Endothelial cell of umbilical vein (primary cell): ENCODE measurements around the gene LSMEM2. TPM values are rescaled to one million over a fixed set of nuclear protein-coding genes. Genes with fewer than 3 reads are reported as not detected.

Experiments
- BruUV-seq: library from RNA; stranded (reverse); fragments of 400-500 nt; replicated peaks from 2 replicates; lab custom pipeline; 2021; lab: Mats Ljungman, UMichigan
- CTCF ChIA-PET: fragments of 300-600, 350-600 bp; sonication (Branson Sonifier 250); formaldehyde crosslinking; loops from one replicate; lab custom pipeline; 2021; ENCODE audit warnings: antibody characterized with exemption, inconsistent platforms; lab: Charles Lee
- POLR2A ChIA-PET: fragments of 300-600, 350-600 bp; sonication (Branson Sonifier 250); formaldehyde crosslinking; loops from one replicate; lab custom pipeline; 2021; ENCODE audit warnings: antibody characterized with exemption, inconsistent platforms; lab: Charles Lee
- DNase-seq: peaks from one replicate; pipeline ENCODE4 v3.0.0-alpha.2; 2011; ENCODE audit warnings: low read depth, low spot score
- FAIRE-seq: peaks from 2 replicates; lab custom pipeline; 2011; peaks lifted over from hg19 to GRCh38; lab: Jason Lieb, UNC
- H2AFZ ChIP-seq: 2 replicates; pipeline ENCODE4 v1.6.0; 2012; ENCODE audit warnings: low read depth, low read length, control low read depth, inconsistent platforms
- H3K27ac ChIP-seq: 2 replicates; pipeline ENCODE4 v1.5.1; 2011; ENCODE audit warnings: low read depth, mild to moderate bottlenecking, control low read depth, low read length, moderate library complexity; ENCODE audit not compliant: insufficient read depth
- H3K27me3 ChIP-seq, 2 experiments: 2 replicates each; pipeline versions ENCODE4 v1.6.0 to v1.6.1; 2011; ENCODE audit warnings: low read length in 2 of 2, mixed read lengths in 1 of 2; ENCODE audit not compliant: control insufficient read depth in 2 of 2, insufficient read depth in 2 of 2
- H3K36me3 ChIP-seq, 2 experiments: 2 replicates in 1 of 2; 3 replicates in 1 of 2; pipeline ENCODE4 v1.5.1; 2011; ENCODE audit warnings: low read length in 2 of 2, mild to moderate bottlenecking in 1 of 2, moderate library complexity in 1 of 2; ENCODE audit not compliant: control insufficient read depth in 2 of 2, insufficient read depth in 2 of 2; ENCODE audit errors: extremely low read depth in 1 of 2
- H3K4me1 ChIP-seq: 3 replicates; pipeline ENCODE4 v1.5.1; 2011; ENCODE audit warnings: mild to moderate bottlenecking, low read length; ENCODE audit not compliant: control insufficient read depth, insufficient read depth; ENCODE audit errors: extremely low read depth
- H3K4me2 ChIP-seq: 2 replicates; pipeline ENCODE4 v1.6.1; 2011; ENCODE audit warnings: low read length, control low read depth, mixed read lengths; ENCODE audit not compliant: insufficient read depth
- H3K4me3 ChIP-seq, 3 experiments: fragments of 200-600 bp in 1 of 3; sonication (generic), shearing (Covaris generic) in 1 of 3; replicated peaks in 1 of 3; 2 replicates each; pipeline ENCODE4 v1.5.1; 2011 to 2016; ENCODE audit warnings: control low read depth in 3 of 3, low read length in 3 of 3, mild to moderate bottlenecking in 2 of 3, inconsistent platforms in 1 of 3, low read depth in 1 of 3, moderate library complexity in 1 of 3; ENCODE audit not compliant: insufficient read depth in 1 of 3
- H3K79me2 ChIP-seq: 2 replicates; pipeline ENCODE4 v1.6.0; 2012; ENCODE audit warnings: low read length, inconsistent platforms; ENCODE audit not compliant: control insufficient read depth, insufficient read depth
- H3K9ac ChIP-seq: replicated peaks from 2 replicates; pipeline ENCODE3; 2011; ENCODE audit warnings: low read length, control low read depth; ENCODE audit not compliant: insufficient read depth; ENCODE audit errors: extremely low read depth
- H3K9me1 ChIP-seq: replicated peaks from 3 replicates; pipeline ENCODE4 v1.6.0; 2011; ENCODE audit warnings: mild to moderate bottlenecking, low read length; ENCODE audit not compliant: control insufficient read depth, insufficient read depth; ENCODE audit errors: extremely low read depth
- H3K9me3 ChIP-seq: replicated peaks from 2 replicates; pipeline ENCODE4 v1.5.1; 2012; ENCODE audit warnings: low read length, inconsistent platforms; ENCODE audit not compliant: control insufficient read depth, insufficient read depth
- H4K20me1 ChIP-seq: replicated peaks from 2 replicates; pipeline ENCODE3; 2011; ENCODE audit warnings: mild to moderate bottlenecking, low read length; ENCODE audit not compliant: control insufficient read depth, insufficient read depth; ENCODE audit errors: extremely low read depth
- EZH2 ChIP-seq: IDR thresholded peaks from 2 replicates; pipeline ENCODE4 v1.6.1; 2012; ENCODE audit warnings: borderline replicate concordance, low read depth, mild to moderate bottlenecking, moderate library complexity, low read length, inconsistent platforms; ENCODE audit not compliant: severe bottlenecking
- FOS ChIP-seq: IDR thresholded peaks from 2 replicates; pipeline ENCODE4 v1.6.1; 2011; ENCODE audit warnings: mild to moderate bottlenecking, low read length, moderate library complexity, borderline replicate concordance; ENCODE audit not compliant: insufficient read depth
- MYC ChIP-seq: IDR thresholded peaks from one replicate; pipeline ENCODE4 v1.6.1; 2011; ENCODE audit warnings: mild to moderate bottlenecking, low read depth, low read length
- dilution Hi-C: fragments of 300-500 bp; cut with MboI; formaldehyde crosslinking; loops from one replicate; pipeline ENCODE4 v1.15.0; 2019; ENCODE audit warnings: low sequenced_read_pairs; ENCODE audit not compliant: extremely low pct_ligation_motif_present
- intact Hi-C: fragments of 100-400 bp; cut with micrococcal nuclease; formaldehyde crosslinking; loops from one replicate; pipeline ENCODE4 v1.10.0; 2022
- polyA plus RNA-seq, 4 experiments: library from polyadenylated mRNA; depleted of rRNA in 3 of 4; stranded (reverse) in 3 of 4; unstranded in 1 of 4; fragments of >200 nt; gene quantifications; 2 replicates each; pipeline versions ENCODE4 v1.2.1 to v1.2.3, GENCODE V29; 2011 to 2012; ENCODE audit warnings: missing spikeins in 1 of 4
- total RNA-seq: library from RNA; stranded (reverse); gene quantifications from 2 replicates; pipeline ENCODE4 v1.2.3, GENCODE V29; 2021

Gene LSMEM2
- total and polyA plus RNA-seq, 2 donors (not counting 3 experiments of a cell fraction or from before 2014, with no cell fraction given) = not detected

DNA sequence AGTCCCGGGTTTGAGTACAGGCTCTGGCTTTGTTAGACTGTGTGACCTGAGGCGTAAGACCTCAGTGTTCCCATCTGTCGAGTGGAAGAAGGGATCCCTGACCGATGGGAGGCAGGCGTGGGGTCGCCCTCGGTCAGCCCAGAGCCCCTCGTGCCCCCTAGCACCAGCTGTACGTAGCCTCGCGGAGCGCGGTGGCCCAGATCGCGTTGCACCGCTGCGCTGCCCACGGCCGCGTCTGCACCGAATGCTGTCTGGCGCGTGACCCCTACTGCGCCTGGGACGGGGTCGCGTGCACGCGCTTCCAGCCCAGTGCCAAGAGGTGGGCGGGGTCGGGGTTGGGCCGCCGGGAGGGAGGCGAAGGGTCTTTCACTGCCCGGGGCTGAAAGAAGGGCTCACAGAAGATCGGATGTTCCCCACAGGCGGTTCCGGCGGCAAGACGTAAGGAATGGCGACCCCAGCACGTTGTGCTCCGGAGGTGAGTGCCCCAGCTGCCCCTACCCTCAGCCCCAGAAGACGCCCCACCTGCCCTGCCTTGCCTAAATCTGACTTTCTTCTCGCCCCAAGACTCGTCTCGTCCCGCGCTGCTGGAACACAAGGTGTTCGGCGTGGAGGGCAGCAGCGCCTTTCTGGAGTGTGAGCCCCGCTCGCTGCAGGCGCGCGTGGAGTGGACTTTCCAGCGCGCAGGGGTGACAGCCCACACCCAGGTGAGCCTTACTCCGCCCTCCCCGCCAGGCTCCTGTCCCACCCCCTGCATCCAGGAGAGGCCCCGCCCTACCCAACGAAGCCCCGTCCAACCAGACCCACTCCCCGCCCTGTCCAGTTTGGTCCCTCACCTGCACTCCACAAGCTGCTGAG, 3.5 kb upstream of the LSMEM2 start:
- H4K20me1 ChIP-seq = no peaks in the 10 kb centered on the region
- TF ChIP-seq EZH2 = peak; percentile 86
- TF ChIP-seq MYC = no peak
- H3K27ac ChIP-seq = no peak overlapping the region
- H3K9me1 ChIP-seq = no peaks in the 10 kb centered on the region
- H3K36me3 ChIP-seq = no peaks in the 10 kb centered on the region
- H3K9me3 ChIP-seq = no peaks in the 10 kb centered on the region
- no peak overlapping the region for H3K9ac ChIP-seq
- peaks cover 18 to 24% of the 10 kb centered on the region in 2 experiments for H3K27me3 ChIP-seq
- dilution Hi-C loops = no loop called here
- no peak overlapping the region for H3K4me3 ChIP-seq
- H3K4me2 ChIP-seq = no peak overlapping the region
- intact Hi-C loops = no loop called here
- DNase-seq (no peak), FAIRE-seq (no peak)
- H3K79me2 ChIP-seq = no peaks in the 10 kb centered on the region
- H3K4me1 ChIP-seq = peaks cover 2% of the 10 kb centered on the region
- CTCF ChIA-PET = interaction anchor here (0.8 to 4.9 kb wide), 15 partner anchors 8 to 94 kb away, joined by 3 to 53 read pairs (median 4); partner anchors contain the start of genes HYAL2 and IFRD2
- no peak overlapping the region for H2AFZ ChIP-seq
- BruUV-seq = no TSS peak
- POLR2A ChIA-PET = no interaction called here

DNA sequence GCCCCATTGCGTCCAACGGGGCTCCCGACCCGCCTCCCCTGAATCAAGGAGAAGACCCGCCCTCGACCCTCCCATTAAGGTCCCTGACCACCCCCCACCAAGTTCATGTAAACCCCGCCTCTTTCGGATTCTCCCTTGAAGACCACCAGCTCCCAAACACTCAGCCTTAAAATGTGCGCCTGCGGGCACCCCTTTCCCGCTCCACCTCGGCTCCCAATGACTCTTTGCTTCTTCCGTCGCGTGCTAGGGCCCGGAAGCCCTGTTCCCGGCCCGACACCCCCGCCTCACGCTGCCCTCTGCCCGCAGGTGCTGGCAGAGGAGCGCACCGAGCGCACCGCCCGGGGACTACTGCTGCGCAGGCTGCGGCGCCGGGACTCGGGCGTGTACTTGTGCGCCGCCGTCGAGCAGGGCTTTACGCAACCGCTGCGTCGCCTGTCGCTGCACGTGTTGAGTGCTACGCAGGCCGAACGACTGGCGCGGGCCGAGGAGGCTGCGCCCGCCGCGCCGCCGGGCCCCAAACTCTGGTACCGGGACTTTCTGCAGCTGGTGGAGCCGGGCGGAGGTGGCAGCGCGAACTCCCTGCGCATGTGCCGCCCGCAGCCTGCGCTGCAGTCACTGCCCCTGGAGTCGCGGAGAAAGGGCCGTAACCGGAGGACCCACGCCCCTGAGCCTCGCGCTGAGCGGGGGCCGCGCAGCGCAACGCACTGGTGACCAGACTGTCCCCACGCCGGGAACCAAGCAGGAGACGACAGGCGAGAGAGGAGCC, 2.7 kb upstream of the LSMEM2 start:
- DNase-seq = no peak
- no peak overlapping the region for H3K9ac ChIP-seq
- no peaks in the 10 kb centered on the region for H3K9me1 ChIP-seq
- no peak overlapping the region for H3K27ac ChIP-seq
- H4K20me1 ChIP-seq = no peaks in the 10 kb centered on the region
- FAIRE-seq = no peak
- POLR2A ChIA-PET = no interaction called here
- H3K79me2 ChIP-seq = no peaks in the 10 kb centered on the region
- H3K9me3 ChIP-seq = no peaks in the 10 kb centered on the region
- dilution Hi-C loops (no loop called here), intact Hi-C loops (no loop called here)
- peaks cover 18 to 24% of the 10 kb centered on the region in 2 experiments for H3K27me3 ChIP-seq
- no peak overlapping the region for H3K4me3 ChIP-seq
- no peaks in the 10 kb centered on the region for H3K36me3 ChIP-seq
- no peak overlapping the region for H2AFZ ChIP-seq
- H3K4me1 ChIP-seq = peaks cover 2% of the 10 kb centered on the region
- CTCF ChIA-PET = interaction anchor here (1.0 to 4.9 kb wide), 2 partner anchors 48 to 82 kb away, joined by 4 to 47 read pairs; partner anchors contain the start of gene HYAL2
- no peak overlapping the region for H3K4me2 ChIP-seq
- BruUV-seq = no TSS peak
- TF ChIP-seq FOS (no peak), EZH2 (peak; percentile 39)
